ENCODE measurements around the gene RPL4. TPM values are rescaled to one million over a fixed set of nuclear protein-coding genes. Genes with fewer than 3 reads are reported as not detected.

RPL4 gene
- total and polyA plus RNA-seq, 9 donors = 3,226 to 6,065 (median 4,448) TPM

DNA sequence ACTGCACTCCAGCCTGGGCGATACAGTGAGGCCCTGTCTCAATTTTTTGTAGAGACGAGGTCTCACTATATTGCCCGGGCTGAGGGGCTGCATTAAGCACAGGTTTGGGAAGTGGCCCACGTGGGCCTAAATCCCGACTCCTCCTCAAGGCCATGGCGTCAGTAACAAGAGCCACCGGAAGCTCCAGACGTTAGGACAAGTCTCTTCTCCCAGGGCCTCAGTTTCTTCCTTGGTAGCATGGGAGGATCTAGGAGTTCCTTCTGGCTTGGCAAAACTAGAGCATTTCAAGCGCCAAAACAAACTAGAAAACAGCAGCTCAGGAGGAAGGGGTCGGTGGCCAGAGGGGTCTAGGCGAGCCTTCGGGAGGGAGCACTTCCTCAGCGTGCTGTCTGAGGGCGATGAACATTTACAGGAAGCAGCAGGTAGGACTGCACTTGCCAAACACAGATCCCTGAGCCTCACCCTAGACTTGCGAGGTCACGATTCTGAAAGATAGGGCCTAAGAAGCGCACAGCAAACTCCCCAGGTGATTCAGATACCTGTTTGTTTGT, 7.6 kb downstream of the RPL4 start:
- no peak for DNase-seq
- 10% methylated on average over 17 of the region's 17 CpGs for WGBS, 3 donors
- no peak for TF ChIP-seq POLR2A (IDR thresholded peaks at IDR 0.05)
- TF ChIP-seq, protein P1, sequence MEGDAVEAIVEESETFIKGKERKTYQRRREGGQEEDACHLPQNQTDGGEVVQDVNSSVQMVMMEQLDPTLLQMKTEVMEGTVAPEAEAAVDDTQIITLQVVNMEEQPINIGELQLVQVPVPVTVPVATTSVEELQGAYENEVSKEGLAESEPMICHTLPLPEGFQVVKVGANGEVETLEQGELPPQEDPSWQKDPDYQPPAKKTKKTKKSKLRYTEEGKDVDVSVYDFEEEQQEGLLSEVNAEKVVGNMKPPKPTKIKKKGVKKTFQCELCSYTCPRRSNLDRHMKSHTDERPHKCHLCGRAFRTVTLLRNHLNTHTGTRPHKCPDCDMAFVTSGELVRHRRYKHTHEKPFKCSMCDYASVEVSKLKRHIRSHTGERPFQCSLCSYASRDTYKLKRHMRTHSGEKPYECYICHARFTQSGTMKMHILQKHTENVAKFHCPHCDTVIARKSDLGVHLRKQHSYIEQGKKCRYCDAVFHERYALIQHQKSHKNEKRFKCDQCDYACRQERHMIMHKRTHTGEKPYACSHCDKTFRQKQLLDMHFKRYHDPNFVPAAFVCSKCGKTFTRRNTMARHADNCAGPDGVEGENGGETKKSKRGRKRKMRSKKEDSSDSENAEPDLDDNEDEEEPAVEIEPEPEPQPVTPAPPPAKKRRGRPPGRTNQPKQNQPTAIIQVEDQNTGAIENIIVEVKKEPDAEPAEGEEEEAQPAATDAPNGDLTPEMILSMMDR (IDR thresholded peaks at IDR 0.05) = no peak
- TF ChIP-seq EP300 (IDR thresholded peaks at IDR 0.05) = no peak
- intact Hi-C loops (cut with DNase I) = loop anchor here in 3 of 4 donors (2.0 to 5.0 kb wide), 2 partner anchors 110 kb away; partner anchors contain the start of gene MAP2K1 (in 3 of the 3)
- no peaks in the 10 kb centered on the region for H3K27me3 ChIP-seq
- H3K36me3 ChIP-seq = no peaks in the 10 kb centered on the region
- peak overlapping the region; percentile 89 for H3K4me3 ChIP-seq
- peaks cover 2% of the 10 kb centered on the region for H3K4me1 ChIP-seq (ENCODE audit: insufficient read depth)
- no peaks in the 10 kb centered on the region for H3K9me3 ChIP-seq
- peak overlapping the region; percentile 15 to 62 for H3K27ac ChIP-seq

DNA sequence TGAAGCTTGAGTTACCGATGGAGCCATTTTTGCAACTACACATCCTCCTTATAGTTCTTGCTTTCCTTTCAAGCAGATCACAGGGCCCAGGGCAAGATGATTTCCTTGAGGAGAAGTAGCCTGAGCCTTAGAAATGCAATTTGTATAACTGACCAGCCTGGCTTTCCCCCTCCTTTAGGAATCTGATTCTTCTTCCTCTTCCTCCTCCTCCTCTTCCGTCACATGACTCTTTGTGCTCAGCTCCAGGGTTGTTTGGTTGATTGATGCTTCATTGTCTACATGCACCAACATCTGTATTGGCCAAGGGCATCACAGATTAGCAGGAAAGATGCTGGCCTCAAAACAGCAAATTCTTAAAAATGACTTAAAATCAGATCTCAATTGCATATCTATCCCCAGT, 10.4 kb downstream of the RPL4 start:
- Histone ChIP-seq H3K27me3 (no peaks in the 10 kb centered on the region), H3K27ac (no peak overlapping the region), H3K9me3 (no peaks in the 10 kb centered on the region), H3K36me3 (no peaks in the 10 kb centered on the region), H3K4me1 (ENCODE audit: insufficient read depth) (peaks cover 2% of the 10 kb centered on the region), H3K4me3 (no peak overlapping the region)
- TF ChIP-seq, protein P1 (IDR thresholded peaks at IDR 0.05) = no peak
- no peak for TF ChIP-seq POLR2A (IDR thresholded peaks at IDR 0.05)
- TF ChIP-seq EP300 (IDR thresholded peaks at IDR 0.05) = no peak
- WGBS, 3 donors = 87 to 92% (median 88%) methylated on average over 2 of the region's 2 CpGs
- intact Hi-C loops (cut with DNase I) = no loop called here
- DNase-seq = no peak

DNA sequence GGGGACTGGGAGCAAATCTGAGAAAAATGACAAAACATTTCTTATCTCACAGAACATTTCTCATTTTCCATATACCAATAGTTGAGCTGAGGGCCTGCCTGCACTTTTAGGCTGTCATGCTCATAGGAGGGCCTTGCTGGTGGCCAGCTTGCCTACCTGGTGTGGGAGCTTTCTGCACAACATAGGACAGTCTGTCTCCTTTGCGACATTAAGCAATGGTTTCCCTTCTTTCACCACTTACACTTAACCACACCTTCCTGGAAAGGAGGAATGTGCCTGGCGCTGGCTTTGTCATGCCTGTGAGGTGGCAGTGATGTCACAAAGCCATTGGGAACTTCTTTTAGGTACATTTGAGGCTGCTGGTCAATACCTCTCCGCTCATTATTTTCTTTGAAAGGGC, 12.8 kb downstream of the RPL4 start:
- no peaks in the 10 kb centered on the region for H3K9me3 ChIP-seq
- no peaks in the 10 kb centered on the region for H3K27me3 ChIP-seq
- no peak overlapping the region for H3K4me3 ChIP-seq
- 94 to 98% (median 95%) methylated on average over 3 of the region's 3 CpGs for WGBS, 3 donors
- no peaks in the 10 kb centered on the region for H3K36me3 ChIP-seq
- intact Hi-C loops (cut with DNase I) = no loop called here
- peaks cover 2% of the 10 kb centered on the region for H3K4me1 ChIP-seq (ENCODE audit: insufficient read depth)
- no peak for DNase-seq
- TF ChIP-seq, protein P1 (IDR thresholded peaks at IDR 0.05) = no peak
- TF ChIP-seq EP300 (IDR thresholded peaks at IDR 0.05) (no peak), POLR2A (IDR thresholded peaks at IDR 0.05) (no peak)
- no peak overlapping the region for H3K27ac ChIP-seq

DNA sequence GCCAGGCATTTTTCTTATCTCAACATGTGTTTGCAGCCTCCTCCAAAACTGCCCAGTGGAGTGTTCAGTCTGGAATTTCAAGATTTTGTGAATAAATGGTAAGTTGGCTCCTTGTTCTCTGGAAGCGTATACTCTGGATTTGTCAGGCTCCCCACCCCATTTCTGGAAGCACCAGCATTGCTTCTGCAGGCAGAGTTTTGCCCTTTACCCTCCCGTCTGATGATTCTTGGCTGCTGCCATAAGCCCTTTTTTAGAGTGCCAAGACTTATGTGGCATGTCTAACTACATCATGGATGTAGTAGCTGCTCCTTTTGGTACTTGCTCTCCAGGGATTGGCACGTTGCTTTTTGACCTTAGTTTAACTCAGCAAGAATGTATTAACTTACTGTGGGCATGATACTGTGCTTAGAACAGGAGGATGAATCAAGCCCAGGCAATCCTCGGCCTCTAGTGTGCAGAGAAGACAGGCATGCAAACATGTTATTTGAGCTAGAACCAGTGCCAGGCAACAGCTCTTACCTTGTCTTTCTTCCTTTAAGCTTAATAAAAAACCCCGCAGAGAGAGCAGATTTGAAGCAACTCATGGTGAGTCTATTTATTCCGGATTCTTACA, 15.4 kb downstream of the RPL4 start:
- Histone ChIP-seq H3K4me1 (ENCODE audit: insufficient read depth) (no peaks in the 10 kb centered on the region), H3K27ac (no peak overlapping the region), H3K27me3 (no peaks in the 10 kb centered on the region), H3K4me3 (no peak overlapping the region), H3K9me3 (no peaks in the 10 kb centered on the region), H3K36me3 (no peaks in the 10 kb centered on the region)
- TF ChIP-seq EP300 (IDR thresholded peaks at IDR 0.05) (no peak), POLR2A (IDR thresholded peaks at IDR 0.05) (no peak)
- TF ChIP-seq, protein P1 (IDR thresholded peaks at IDR 0.05) = no peak
- intact Hi-C loops (cut with DNase I) = no loop called here
- WGBS, 3 donors = 35 to 48% (median 46%) methylated on average over 6 of the region's 6 CpGs
- DNase-seq = no peak

All from ovary (tissue), 9 donors.